Stimulated activated CD8-positive, alpha-beta memory T cell treated with anti-CD3 and anti-CD28 coated beads, Interleukin-4, amount 100 ng/mL, for 24 hours (primary cell): ENCODE results near the gene SRRM4.

Experiments used
- DNase-seq: peaks from one replicate; pipeline ENCODE4 v3.0.0-alpha.2; 2020; ENCODE audit warnings: low read depth

SRRM4 gene

GRCh38 chr12:119204671-119205285 is 223.4 kb downstream of the SRRM4 start:
- no peak for DNase-seq

GRCh38 chr12:119206348-119207062 is 225.2 kb downstream of the SRRM4 start:
- DNase-seq, result no peak

GRCh38 chr12:119207063-119207560 is 225.8 kb downstream of the SRRM4 start:
- DNase-seq, result no peak

GRCh38 chr12:119208626-119209061 is 227.3 kb downstream of the SRRM4 start:
- DNase-seq, result no peak

GRCh38 chr12:119211884-119212283 is 230.5 kb downstream of the SRRM4 start:
- DNase-seq, result no peak
